BLaER1 (cell line): ENCODE results near the gene FNDC1.
"Not testable (repeated sequence)": the region's sequence is repeated elsewhere in the genome, so short reads cannot be mapped to it uniquely, and the experiment has no call there.

Experiments used
- H3K27ac ChIP-seq: shearing (Covaris generic); formaldehyde crosslinking; 2 replicates; pipeline ENCODE4 v1.8.1; 2022
- H3K27me3 ChIP-seq: shearing (Covaris generic); formaldehyde crosslinking; 2 replicates; pipeline ENCODE4 v1.8.1; 2022
- H3K36me3 ChIP-seq: shearing (Covaris generic); formaldehyde crosslinking; 2 replicates; pipeline ENCODE4 v1.8.1; 2022
- H3K4me1 ChIP-seq: shearing (Covaris generic); formaldehyde crosslinking; 2 replicates; pipeline ENCODE4 v1.8.1; 2022
- H3K4me2 ChIP-seq: shearing (Covaris generic); formaldehyde crosslinking; 2 replicates; pipeline ENCODE4 v1.8.1; 2022
- H3K4me3 ChIP-seq: shearing (Covaris generic); formaldehyde crosslinking; 2 replicates; pipeline ENCODE4 v1.8.1; 2022
- H3K9ac ChIP-seq: shearing (Covaris generic); formaldehyde crosslinking; 2 replicates; pipeline ENCODE4 v1.8.1; 2022
- H3K9me3 ChIP-seq: shearing (Covaris generic); formaldehyde crosslinking; 2 replicates; pipeline ENCODE4 v1.8.1; 2022
- H4K20me1 ChIP-seq: shearing (Covaris generic); formaldehyde crosslinking; 2 replicates; pipeline ENCODE4 v1.8.1; 2022
- Cebpa-rat ChIP-seq: shearing (Covaris generic); IDR thresholded peaks from 2 replicates; pipeline ENCODE4 v1.8.1; 2022

The FNDC1 gene

GRCh38 chr6:159169193-159169555, at the start of gene FNDC1:
Gene FNDC1 (plus strand): TSS chr6:159169400. CDS start chr6:159169597, 197 bp downstream.
- no peak within 1 kb of the TSS for H3K9ac ChIP-seq
- TF ChIP-seq Cebpa-rat, result no peak
- H3K27ac ChIP-seq, result no peak within 1 kb of the TSS
- H3K36me3 ChIP-seq, result no peaks in the 10 kb centered on the region
- H4K20me1 ChIP-seq, result peaks cover 33% of the 10 kb centered on the region
- peaks cover 24% of the 10 kb centered on the region for H3K4me1 ChIP-seq
- no peaks in the 10 kb centered on the region for H3K9me3 ChIP-seq
- H3K4me3 ChIP-seq, result peak within 1 kb of the TSS; percentile 64
- H3K27me3 ChIP-seq, result peaks cover 76% of the 10 kb centered on the region
- peak within 1 kb of the TSS; percentile 92 for H3K4me2 ChIP-seq

DNA sequence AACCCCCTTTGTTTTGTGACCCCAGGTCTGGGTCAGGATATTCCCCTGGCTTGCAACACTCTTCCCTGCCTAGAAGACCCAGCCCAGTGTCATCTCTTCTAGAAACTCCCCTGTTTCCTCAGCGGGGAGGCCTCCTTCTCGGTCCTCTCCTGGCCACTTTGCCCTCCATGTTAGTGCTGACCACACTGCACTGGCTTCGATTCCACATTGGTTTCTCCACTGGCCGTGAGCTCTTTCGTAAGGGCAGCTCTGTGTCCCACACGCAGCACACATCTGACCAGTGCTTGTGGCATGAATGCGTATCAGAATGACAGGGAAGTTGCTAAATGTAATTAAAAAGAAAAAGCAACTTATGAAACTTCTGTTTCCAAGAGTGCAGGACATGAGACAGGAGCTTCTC, 49.4 kb upstream of the FNDC1 start:
- H3K27me3 ChIP-seq, result no peaks in the 10 kb centered on the region
- H3K36me3 ChIP-seq, result no peaks in the 10 kb centered on the region
- no peaks in the 10 kb centered on the region for H3K9me3 ChIP-seq

DNA sequence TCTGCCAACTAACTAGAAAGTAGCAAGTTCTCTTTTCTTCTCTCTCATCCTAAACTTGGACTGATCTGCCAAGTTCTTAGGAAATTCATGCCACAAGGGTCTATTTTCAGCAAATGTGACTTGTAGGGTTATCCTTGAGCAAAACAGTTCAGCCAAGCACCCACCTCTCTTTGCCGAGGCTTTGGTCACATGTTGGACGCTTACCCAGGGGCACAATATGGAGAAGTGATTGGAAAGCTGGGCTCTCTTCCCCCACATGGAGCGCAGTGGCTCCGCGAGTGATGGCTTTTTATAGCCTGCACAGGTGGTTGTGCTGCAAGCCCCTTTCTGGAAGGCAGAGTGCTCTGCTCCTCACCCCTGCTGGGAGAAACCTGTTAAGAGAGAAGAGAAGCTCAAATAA, 47.7 kb upstream of the FNDC1 start:
- Histone ChIP-seq H3K4me3 (no peak overlapping the region), H3K9me3 (no peaks in the 10 kb centered on the region), H4K20me1 (no peaks in the 10 kb centered on the region), H3K27me3 (no peaks in the 10 kb centered on the region), H3K27ac (no peak overlapping the region), H3K9ac (no peak overlapping the region), H3K36me3 (no peaks in the 10 kb centered on the region), H3K4me1 (peaks cover 18% of the 10 kb centered on the region), H3K4me2 (no peak overlapping the region)
- TF ChIP-seq Cebpa-rat, result no peak

More for the DNA sequence above, 49.4 kb upstream of the FNDC1 start:
- Histone ChIP-seq H4K20me1 (no peaks in the 10 kb centered on the region), H3K4me3 (no peak overlapping the region), H3K27ac (no peak overlapping the region), H3K4me2 (no peak overlapping the region), H3K9ac (no peak overlapping the region), H3K4me1 (peaks cover 24% of the 10 kb centered on the region)
- TF ChIP-seq Cebpa-rat, result no peak

DNA sequence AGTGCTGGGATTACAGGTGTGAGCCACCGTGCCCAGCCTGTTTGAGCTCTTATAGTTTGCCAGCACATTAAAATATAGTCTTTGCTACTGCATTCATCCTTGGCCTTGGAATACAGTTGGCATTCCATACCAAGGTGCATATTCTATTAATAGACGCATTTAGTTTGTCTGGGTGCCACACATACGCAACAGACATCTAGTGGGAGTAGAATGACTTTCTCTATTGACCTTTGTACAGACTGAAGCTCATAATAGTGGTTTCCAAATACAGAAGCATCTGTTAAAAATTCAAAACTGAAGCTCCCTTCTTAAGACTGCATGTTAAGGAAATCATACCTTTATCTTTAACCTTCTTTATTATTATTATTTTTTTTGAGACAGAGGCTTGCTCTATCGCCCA, 46.7 kb upstream of the FNDC1 start:
- no peak overlapping the region for H3K4me3 ChIP-seq
- no peak overlapping the region for H3K9ac ChIP-seq
- H3K27me3 ChIP-seq, result no peaks in the 10 kb centered on the region
- H3K27ac ChIP-seq, result no peak overlapping the region
- no peaks in the 10 kb centered on the region for H3K9me3 ChIP-seq
- H3K36me3 ChIP-seq, result no peaks in the 10 kb centered on the region
- peaks cover 13% of the 10 kb centered on the region for H3K4me1 ChIP-seq
- no peak for TF ChIP-seq Cebpa-rat
- H4K20me1 ChIP-seq, result no peaks in the 10 kb centered on the region
- no peak overlapping the region for H3K4me2 ChIP-seq

DNA sequence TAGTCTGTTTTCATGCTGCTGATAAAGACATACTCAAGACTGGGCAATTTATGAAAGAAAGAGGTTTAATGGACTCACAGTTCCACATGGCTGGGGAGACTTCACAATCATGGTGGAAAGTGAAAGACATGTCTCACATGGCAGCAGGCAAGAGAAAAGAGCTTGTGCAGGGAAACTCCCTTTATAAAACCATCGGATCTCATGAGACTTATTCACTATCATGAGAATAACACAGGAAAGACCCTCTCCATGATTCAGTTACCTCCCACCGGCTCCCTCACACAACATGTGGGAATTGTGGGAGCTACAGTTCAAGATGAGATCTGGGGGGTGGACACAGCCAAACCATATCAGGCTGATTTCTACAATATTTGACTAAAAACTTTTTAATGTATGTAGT, 45.4 kb upstream of the FNDC1 start:
- H3K27me3 ChIP-seq, H3K4me2 ChIP-seq, H3K27ac ChIP-seq, H4K20me1 ChIP-seq, H3K9ac ChIP-seq, H3K4me3 ChIP-seq, H3K36me3 ChIP-seq, H3K4me1 ChIP-seq, H3K9me3 ChIP-seq: not testable (repeated sequence)

DNA sequence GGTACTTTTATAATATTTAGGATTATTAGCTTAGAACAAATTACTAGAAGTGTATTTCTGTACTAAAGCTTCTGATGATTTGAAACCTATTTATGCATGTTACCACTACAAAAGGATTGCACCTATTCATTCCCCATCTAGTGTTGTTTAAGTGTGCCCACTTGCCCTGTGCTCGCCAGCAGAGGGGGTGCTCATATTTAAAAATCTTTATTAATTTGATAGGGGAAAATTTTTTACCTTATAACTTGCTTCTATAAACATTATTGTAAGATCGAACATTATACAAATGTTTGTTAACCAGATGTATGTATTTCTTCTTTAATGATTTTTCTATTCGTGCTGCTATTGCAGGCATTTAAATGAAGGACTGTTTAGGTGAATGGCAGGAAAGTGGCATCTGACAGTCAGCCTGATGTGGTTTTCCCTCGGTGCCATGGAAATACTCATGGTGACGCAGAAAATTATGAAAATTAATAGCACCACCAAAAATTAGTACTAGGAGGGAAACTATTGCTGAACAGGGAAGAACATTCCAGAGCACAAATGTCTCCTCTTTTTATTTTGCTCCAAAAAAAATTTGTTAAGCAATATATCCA, 44.1 kb upstream of the FNDC1 start:
- Histone ChIP-seq H4K20me1 (no peaks in the 10 kb centered on the region), H3K36me3 (no peaks in the 10 kb centered on the region), H3K27ac (no peak overlapping the region), H3K4me3 (no peak overlapping the region), H3K27me3 (no peaks in the 10 kb centered on the region), H3K9me3 (no peaks in the 10 kb centered on the region), H3K9ac (no peak overlapping the region), H3K4me2 (no peak overlapping the region), H3K4me1 (no peaks in the 10 kb centered on the region)
- no peak for TF ChIP-seq Cebpa-rat

GRCh38 chr6:159125951-159126352, 43.2 kb upstream of the FNDC1 start:
- no peak for TF ChIP-seq Cebpa-rat
- Histone ChIP-seq H3K27me3 (no peaks in the 10 kb centered on the region), H3K9me3 (no peaks in the 10 kb centered on the region), H3K27ac (no peak overlapping the region), H3K36me3 (no peaks in the 10 kb centered on the region), H3K4me3 (no peak overlapping the region), H3K9ac (no peak overlapping the region), H3K4me1 (no peaks in the 10 kb centered on the region), H4K20me1 (no peaks in the 10 kb centered on the region), H3K4me2 (no peak overlapping the region)

GRCh38 chr6:159126590-159126989, 42.6 kb upstream of the FNDC1 start:
- Histone ChIP-seq H3K27ac (no peak overlapping the region), H3K27me3 (no peaks in the 10 kb centered on the region), H3K36me3 (no peaks in the 10 kb centered on the region), H3K4me2 (no peak overlapping the region), H3K4me1 (no peaks in the 10 kb centered on the region), H3K9me3 (no peaks in the 10 kb centered on the region), H4K20me1 (no peaks in the 10 kb centered on the region), H3K4me3 (no peak overlapping the region), H3K9ac (no peak overlapping the region)
- TF ChIP-seq Cebpa-rat, result no peak

- no peak overlapping the region for H3K4me2 ChIP-seq
Observed at GRCh38 chr6:159127701-159128100, 41.5 kb upstream of the FNDC1 start.

DNA sequence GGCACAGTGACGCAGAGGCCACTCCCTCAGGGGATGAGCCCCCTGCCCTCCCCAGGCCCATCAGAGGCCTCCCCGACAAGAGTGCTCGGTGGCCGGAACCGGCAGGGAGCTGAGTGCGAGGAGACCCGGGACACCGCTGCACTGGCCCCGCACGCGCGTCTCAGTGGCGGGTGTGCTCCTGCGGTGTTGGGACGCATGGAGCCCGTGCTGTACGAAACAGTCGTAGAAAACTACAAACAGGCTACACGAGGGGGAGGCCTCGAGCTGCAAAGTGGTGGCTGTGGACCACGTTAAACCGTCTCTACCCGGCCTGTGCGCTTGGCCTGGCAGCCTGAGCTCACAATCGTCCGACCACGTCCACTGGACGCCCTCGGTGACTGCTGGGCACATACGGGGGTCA, 40.2 kb upstream of the FNDC1 start:
- Histone ChIP-seq H3K9ac (no peak overlapping the region), H3K27ac (no peak overlapping the region), H4K20me1 (no peaks in the 10 kb centered on the region), H3K4me3 (no peak overlapping the region), H3K4me2 (no peak overlapping the region), H3K9me3 (no peaks in the 10 kb centered on the region), H3K27me3 (no peaks in the 10 kb centered on the region), H3K4me1 (no peaks in the 10 kb centered on the region), H3K36me3 (no peaks in the 10 kb centered on the region)
- no peak for TF ChIP-seq Cebpa-rat

More at GRCh38 chr6:159127701-159128100, 41.5 kb upstream of the FNDC1 start:
- H3K9ac ChIP-seq, result no peak overlapping the region
- H3K36me3 ChIP-seq, result no peaks in the 10 kb centered on the region
- no peak overlapping the region for H3K4me3 ChIP-seq
- H3K27me3 ChIP-seq, result no peaks in the 10 kb centered on the region
- no peaks in the 10 kb centered on the region for H3K4me1 ChIP-seq
- no peaks in the 10 kb centered on the region for H4K20me1 ChIP-seq
- TF ChIP-seq Cebpa-rat, result no peak
- no peaks in the 10 kb centered on the region for H3K9me3 ChIP-seq
- no peak overlapping the region for H3K27ac ChIP-seq

GRCh38 chr6:159130846-159131245, 38.4 kb upstream of the FNDC1 start:
- Histone ChIP-seq H3K36me3 (no peaks in the 10 kb centered on the region), H3K27ac (no peak overlapping the region), H4K20me1 (no peaks in the 10 kb centered on the region), H3K9me3 (no peaks in the 10 kb centered on the region), H3K4me3 (no peak overlapping the region), H3K4me1 (no peaks in the 10 kb centered on the region), H3K4me2 (no peak overlapping the region), H3K27me3 (no peaks in the 10 kb centered on the region), H3K9ac (no peak overlapping the region)
- TF ChIP-seq Cebpa-rat, result no peak
